Fibroblast of pulmonary artery (primary cell): ENCODE measurements around the gene PHKA2.

Experiments used
- DNase-seq: peaks from one replicate; pipeline ENCODE4 v3.0.0-alpha.2; 2010; ENCODE audit warnings: low read depth
- H3K4me3 ChIP-seq: replicated peaks from 2 replicates; pipeline ENCODE4 v1.5.1; 2011; ENCODE audit warnings: low read depth, mild to moderate bottlenecking, control low read depth, low read length, moderate library complexity
- TF ChIP-seq, protein P1 (sequence below): IDR thresholded peaks from 2 replicates; pipeline ENCODE4 v1.5.1; 2011; ENCODE audit warnings: mild to moderate bottlenecking, control low read depth, low read length, inconsistent platforms; ENCODE audit errors: missing control alignments

PHKA2 gene

DNA sequence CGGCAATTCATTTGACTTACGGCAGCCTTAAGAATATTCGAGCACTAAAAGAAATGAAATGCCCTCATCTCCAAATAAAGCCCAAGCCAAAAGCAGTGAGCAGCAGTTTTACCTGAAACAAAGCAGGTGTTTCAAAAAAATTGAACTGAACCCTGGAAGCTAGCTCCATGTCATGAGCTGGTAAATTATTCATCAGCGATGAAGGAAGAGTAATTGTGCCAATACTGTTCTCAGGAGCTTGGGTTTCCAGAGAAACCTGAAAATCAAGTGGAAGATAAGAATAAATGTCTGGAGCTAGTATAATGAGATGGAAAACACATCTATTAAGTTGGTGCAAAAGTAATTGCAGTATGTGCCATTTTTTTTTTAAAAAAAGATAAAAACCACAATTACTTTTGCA is 24.0 kb upstream of the PHKA2 start:
- DNase-seq, result no peak
- no peak overlapping the region for H3K4me3 ChIP-seq
- TF ChIP-seq, protein P1, sequence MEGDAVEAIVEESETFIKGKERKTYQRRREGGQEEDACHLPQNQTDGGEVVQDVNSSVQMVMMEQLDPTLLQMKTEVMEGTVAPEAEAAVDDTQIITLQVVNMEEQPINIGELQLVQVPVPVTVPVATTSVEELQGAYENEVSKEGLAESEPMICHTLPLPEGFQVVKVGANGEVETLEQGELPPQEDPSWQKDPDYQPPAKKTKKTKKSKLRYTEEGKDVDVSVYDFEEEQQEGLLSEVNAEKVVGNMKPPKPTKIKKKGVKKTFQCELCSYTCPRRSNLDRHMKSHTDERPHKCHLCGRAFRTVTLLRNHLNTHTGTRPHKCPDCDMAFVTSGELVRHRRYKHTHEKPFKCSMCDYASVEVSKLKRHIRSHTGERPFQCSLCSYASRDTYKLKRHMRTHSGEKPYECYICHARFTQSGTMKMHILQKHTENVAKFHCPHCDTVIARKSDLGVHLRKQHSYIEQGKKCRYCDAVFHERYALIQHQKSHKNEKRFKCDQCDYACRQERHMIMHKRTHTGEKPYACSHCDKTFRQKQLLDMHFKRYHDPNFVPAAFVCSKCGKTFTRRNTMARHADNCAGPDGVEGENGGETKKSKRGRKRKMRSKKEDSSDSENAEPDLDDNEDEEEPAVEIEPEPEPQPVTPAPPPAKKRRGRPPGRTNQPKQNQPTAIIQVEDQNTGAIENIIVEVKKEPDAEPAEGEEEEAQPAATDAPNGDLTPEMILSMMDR, result no peak

DNA sequence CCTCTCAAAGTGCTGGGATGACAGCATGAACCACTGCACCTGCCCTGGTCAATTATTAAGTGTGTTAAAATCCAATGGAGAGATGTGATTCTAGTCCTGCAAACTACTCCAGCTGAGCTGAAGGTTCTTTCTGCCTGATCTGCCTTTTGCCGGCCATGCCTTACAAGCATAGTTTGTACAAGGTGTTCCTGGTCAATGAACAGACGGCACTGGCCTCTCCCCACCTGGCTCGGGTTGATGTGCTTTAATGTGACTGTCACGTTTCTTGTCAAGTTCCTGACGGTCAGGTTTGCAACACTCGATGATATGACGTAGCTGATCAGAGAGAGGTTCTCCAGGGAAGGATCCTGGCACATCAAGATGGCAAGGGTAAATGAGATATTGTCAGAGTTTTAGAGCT is 23.1 kb upstream of the PHKA2 start:
- H3K4me3 ChIP-seq, result no peak overlapping the region

DNA sequence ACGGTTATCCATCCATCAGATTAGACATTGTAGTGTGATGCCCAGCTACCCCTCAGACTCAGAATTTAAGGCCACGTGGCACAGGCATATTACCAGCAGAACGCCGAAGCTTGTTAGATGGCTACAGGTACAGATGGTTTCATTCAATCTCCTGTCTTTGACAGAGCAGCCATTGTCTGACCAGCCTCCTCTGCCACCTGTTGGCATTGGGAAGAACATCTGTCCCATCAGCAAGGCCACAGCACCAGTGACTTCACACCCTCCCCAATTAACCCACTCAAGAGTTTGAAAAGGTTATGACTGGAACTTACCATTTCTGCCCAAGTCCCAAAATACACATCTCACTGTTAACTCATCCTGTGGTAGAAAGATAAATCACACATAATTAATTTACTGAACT is 22.0 kb upstream of the PHKA2 start:
- TF ChIP-seq, protein P1, result no peak
- DNase-seq, result no peak
- no peak overlapping the region for H3K4me3 ChIP-seq

More for the DNA sequence above, 23.1 kb upstream of the PHKA2 start:
- TF ChIP-seq, protein P1, result no peak
- DNase-seq, result no peak

DNA sequence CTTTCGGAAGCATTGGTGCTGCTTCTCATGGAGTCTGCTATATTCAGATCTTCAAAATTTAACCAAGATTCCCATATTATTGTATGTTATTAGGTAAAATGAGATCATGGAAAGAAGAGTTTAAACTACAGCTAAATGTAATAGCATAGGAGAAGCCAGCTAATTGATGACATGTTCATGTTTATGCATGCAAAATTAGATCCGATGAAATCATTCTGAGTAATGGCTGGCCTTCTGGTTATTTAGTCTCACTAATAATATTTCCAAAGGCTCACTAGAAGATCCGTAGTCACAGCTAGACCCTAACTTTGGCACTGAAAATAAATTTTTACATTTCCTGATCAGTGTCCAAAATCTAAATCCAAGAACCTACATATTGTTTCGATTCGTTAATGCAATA is 19.8 kb upstream of the PHKA2 start:
- no peak overlapping the region for H3K4me3 ChIP-seq
- DNase-seq, result no peak
- TF ChIP-seq, protein P1, result no peak

DNA sequence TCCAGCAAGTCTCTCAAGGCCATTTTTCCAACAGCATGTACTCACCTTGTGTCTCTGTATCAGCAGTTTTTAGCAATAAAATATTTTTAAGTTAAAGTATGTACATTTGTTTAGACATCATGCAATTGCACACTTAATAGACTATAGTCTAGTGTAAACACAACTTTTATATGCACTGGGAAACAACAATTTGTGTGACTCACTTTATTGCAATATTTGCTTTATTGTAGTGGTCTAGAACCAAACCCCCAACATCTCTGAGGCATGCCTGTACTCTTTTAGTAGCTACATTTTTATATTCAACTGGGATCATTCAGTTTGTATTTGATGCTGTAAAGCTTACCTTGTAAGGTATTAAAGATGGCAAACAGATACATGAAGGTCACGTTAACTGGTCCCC is 14.7 kb upstream of the PHKA2 start:
- no peak for DNase-seq
- TF ChIP-seq, protein P1, result no peak
- H3K4me3 ChIP-seq, result no peak overlapping the region

DNA sequence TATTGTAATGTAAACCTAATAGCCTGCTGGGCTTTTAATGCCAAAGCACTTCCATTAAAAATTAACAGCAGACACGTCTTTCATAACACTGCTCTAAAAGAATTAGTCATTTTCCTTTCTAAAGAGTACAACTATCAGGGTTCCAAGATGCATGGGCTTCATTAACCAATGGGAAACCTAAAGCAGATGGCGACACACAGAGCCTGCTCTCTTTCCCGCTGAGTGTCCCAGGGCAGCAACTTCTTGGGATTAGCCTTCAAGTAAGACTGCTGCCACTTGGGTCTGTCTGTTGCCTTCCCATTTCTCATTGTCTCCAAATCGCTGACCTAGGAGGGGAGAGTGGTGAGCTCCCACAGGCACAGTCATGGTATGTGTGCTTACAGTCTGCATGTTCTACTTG is 14.0 kb upstream of the PHKA2 start:
- no peak for DNase-seq
- TF ChIP-seq, protein P1, result no peak
- no peak overlapping the region for H3K4me3 ChIP-seq

DNA sequence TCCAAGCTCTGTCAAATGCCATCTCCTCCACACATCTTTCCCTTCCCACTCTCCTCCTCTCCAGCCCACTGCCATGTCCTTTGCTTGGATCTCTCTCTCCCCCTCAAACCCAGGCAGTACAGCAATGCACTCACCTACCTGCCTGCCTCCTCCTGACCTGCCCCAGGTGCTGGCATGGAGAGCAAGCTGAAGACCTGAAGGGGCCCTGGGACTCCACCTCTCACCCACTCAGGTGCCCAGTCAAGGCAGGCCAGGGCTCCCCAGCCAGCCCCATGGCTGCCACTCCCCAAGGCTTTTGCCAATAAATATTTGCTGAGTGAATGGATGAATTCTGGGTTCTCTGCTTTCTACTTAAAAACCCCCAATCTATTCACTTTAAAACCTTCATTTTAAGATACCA is 12.6 kb upstream of the PHKA2 start:
- DNase-seq, result no peak
- TF ChIP-seq, protein P1, result no peak
- no peak overlapping the region for H3K4me3 ChIP-seq
